HG03565 (cell line): ENCODE data around the gene LENEP.

ENCODE experiments used
- ATAC-seq: cut with Tn5 transposase; IDR thresholded peaks from one replicate; pipeline ENCODE4 v1.9.1; 2021; ENCODE audit warnings: mild to moderate bottlenecking, moderate library complexity; ENCODE audit not compliant: unreplicated experiment

Gene LENEP

DNA sequence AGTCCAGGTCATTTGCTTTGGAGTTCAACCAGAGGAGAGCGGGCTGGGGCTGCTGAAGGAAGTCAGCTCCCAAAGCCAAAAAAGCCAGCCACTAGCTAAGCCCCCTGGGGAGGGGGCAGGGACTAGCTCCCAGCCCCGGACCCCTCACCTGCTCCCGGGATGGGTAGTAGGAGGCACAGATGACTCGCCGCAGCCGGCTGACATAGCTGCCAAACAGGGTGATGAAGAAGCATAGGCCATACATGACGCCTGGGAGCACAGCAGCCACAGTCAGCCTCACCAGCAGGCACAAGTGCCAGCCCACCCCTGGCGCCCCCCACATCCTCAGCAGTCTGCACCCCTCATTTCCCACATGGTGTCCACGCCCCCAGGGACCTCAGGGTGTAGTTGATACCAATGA lies 32.8 kb downstream of the LENEP start:
- no peak for ATAC-seq

DNA sequence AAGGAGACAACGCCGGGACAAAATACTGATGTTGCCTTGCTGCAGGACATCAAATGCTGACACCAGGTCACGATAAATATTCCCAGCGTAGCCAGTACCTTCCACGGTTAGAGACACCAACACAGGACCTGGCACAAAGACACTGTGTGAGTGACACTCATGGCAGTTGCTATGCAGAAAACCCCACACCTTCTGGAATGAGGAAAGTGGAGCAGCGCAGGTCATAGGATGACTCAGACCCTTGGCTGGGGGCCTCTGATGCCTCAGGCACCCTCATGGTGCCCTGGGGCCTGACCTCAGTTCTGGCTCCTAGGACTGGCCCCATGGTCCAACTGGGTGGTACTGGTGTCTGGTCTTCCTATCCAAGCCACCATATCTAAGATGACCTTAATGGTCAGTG lies 33.2 kb downstream of the LENEP start:
- no peak for ATAC-seq

DNA sequence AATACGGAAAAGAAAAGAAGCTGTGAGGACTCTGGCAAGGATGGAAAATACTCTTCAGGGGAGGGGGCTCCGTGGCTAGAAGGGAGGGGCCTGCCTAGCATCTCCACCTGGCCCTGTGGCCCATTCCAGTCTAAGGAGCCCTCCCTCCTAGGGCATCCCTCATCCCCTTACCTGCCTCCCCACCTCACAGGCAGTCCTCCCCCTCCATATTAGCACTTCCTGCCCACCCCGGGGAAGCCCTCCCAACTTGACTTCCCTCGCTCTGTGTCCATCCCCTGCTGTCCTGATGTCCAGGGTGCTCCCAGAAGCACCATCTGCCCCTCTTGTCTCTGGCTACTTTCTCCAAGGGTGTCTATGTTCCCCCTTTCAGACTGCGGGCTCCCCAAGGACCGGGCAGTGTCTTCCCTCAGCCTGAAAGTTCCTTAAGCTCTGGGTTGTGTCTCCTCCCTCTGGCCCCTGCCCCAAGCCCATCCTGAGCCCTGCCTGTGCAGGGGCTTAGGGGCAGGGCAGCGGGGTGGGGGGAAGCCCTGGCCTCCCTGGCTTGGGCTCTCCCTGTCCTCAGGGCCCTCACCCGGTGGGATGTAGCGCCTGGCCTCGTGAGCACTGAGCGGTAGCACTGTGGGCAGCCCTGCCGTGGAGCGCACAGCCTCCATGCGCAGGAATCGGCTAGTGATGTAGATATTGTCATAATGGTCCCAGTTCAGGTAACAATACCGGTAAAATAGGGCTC lies 36.3 kb downstream of the LENEP start:
- ATAC-seq, result no peak

DNA sequence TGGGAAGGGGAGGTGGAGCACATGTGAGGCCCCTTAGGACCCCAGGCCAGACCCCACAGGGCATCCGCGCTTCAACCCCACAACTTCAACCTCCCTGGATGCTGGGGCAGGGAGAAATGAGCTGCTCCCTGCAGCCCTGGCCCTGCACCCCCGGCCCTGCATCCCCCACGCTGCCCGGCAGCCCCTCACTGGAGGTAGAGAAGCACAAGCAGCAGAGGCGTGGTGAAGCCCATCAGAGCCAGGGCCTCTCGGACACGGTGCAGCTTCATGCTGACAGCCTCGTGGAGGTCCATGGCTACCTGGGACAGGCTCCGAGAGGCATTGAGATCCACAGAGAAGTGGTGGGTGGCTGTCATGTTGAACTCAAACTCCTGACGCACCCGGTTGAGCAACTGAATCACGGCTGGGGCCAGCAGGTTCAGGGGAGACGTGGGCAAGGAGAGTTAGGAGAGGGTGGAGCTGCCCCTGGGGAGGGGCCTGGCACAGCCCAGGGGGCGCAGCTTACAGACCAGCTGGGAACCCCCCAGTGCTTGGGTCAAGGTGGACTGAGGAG lies 36.9 kb downstream of the LENEP start:
- ATAC-seq, result no peak

DNA sequence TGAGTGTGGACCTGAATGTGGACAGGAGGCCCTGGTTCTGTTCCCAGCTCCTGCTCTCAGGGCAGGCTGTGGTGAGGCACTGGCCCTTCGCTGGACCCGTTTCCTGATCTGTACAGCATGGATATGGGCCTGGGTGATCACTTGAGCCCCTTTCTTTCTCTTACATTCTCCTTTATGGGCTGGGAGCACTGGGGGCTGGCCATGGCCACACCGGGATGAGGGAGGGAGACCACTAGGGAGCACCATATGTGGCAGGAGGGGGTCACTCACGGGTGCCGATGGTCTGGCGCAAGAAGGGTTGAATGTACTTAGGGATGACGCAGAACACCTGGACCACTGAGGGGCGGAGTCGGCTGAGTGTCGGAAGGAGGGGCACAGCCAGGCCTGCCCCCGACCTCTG lies 37.5 kb downstream of the LENEP start:
- no peak for ATAC-seq

- ATAC-seq, result no peak
Observed at GRCh38 chr1:155032886-155033285, 39.5 kb downstream of the LENEP start.

DNA sequence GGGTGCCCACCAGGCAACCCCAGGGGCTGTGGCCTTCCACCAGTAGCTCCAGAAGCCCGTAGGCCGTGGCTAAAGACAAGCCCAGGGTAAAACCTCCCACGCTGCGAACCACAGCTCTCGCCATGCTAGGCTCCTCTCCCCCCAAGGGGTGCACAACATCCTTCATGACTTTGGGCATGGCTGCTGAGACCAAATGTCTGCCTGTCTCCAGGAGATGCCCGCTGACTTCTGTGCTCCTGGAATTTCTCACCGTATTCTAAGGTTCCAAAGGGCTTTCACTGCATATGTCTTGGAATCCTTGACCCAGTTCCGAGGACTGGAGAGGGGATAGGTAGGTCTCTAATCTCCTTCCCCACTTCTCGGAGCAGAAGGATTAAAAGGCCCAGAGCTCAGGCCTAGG lies 40.1 kb downstream of the LENEP start, which contains the start of the genes DCST1 and DCST2:
Gene DCST1 (plus strand): TSS at position 301 of the 400 bp plus-strand sequence. CDS start 213 bp downstream, outside the sequence.
Gene DCST2 (minus strand): TSS at position 258 of the 400 bp plus-strand sequence. CDS start 80 bp downstream, at position 178.
- ATAC-seq, result no peak

GRCh38 chr1:155034318-155035208 lies 41.2 kb downstream of the LENEP start:
- ATAC-seq, result no peak

GRCh38 chr1:155035936-155036335 lies 42.5 kb downstream of the LENEP start:
- ATAC-seq, result no peak

- no peak for ATAC-seq
Observed at GRCh38 chr1:155037043-155037442, 43.7 kb downstream of the LENEP start.

GRCh38 chr1:155037851-155038441 lies 44.6 kb downstream of the LENEP start:
- ATAC-seq, result no peak

DNA sequence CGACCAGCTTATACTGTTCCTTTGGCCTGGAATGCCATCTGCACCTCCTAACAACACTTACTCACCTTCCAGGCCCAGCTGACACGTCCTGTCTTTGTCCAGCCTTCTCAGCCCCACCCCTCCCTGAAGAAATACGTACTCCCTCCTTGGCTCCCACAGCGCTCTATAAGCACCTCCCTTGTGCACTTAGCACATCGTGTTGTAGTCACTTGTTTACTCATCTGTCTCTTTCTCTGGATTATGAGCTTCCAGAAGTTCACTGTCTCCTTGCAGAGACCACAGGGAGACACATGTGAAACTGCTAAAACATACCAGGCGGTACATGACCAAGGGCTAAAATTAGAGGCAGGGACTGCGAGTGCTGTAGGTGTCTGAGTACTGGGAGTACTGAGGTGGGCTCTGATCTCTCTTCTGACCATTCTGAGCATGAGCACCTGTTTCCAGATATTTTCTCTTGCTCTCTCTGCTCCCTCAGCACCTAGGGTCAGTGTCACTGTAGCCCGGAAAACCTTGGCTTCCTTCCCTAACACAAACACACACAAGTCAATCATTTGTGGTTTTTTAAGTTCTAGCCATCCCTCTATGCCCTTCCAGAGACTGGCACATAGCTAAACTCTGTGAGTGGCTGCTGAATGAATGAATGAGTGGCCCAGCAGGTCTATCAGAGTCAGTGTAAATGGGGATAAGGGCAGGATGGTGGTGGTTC lies 45.4 kb downstream of the LENEP start:
- ATAC-seq, result no peak

DNA sequence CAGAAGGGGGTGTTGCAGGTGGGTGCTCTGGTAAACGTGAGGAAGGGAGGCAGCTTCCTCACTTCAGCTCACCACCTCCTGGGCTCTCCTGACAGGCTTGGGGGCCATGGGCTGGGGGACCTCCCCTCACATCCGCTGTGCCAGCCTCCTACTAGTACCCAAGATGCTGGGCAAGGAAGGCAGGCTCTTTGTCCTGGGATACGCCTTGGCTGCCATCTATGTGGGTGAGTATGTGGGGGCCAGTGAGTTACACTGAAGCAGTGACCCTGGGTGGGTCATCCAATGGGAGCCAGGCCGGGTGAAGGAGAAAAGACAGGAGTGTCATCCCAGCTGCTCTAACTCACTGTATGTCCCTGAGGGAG lies 45.9 kb downstream of the LENEP start:
- ATAC-seq, result no peak

DNA sequence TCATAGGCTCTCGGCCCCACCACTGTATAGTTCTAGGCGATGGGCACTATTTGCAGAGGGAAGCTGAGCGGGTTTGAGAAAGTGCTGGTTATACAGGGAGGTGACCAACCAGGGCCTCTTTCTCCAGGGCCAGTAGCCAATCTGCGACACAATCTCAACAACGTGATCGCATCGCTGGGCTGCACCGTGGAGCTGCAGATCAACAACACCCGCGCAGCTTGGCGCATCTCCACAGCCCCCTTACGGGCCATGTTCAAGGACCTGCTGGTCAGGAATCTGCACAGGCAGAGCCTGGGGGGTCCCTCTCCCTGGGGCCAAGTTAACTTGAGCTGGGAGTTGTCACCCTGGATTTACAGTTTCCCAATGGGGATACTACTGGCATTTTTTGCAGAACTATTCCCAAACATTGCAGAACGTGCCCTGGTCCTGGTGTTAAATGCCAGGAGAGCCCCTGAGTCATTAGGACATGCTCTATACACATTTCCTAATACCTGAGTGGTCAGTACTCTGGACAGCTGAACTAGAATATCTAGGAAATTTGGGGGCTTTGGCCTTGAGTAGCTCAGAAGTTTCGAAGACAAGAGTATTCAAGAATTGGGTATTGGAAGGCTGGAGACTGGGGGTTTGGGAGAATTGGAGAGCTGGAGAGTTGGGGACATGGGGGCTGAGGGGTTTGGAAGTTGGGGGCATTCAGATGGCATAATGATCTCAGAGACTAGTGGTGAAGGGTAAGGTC lies 47.1 kb downstream of the LENEP start:
- ATAC-seq, result no peak

- no peak for ATAC-seq
Observed at GRCh38 chr1:155042789-155043188, 49.4 kb downstream of the LENEP start.

- no peak for ATAC-seq
Observed at GRCh38 chr1:155043301-155043702, 49.9 kb downstream of the LENEP start.

GRCh38 chr1:155043793-155044192 lies 50.4 kb downstream of the LENEP start:
- ATAC-seq, result no peak
